ENCODE data around the gene GPR39. TPM values are rescaled to one million over a fixed set of nuclear protein-coding genes. Genes with fewer than 3 reads are reported as not detected.

The GPR39 gene
- total RNA-seq, 1 experiment from 2014 or later: 15.7 TPM

GRCh38 chr2:132437852-132438669 is 21.5 kb downstream of the GPR39 start:
- DNase-seq (ENCODE audit: low read depth): no peak

GRCh38 chr2:132438691-132439090 is 22.1 kb downstream of the GPR39 start:
- in situ Hi-C loops (cut with HindIII; ENCODE audit: low pct_unique_long_range_greater_than_20kb, low sequenced_read_pairs): no loop called here
- DNase-seq (ENCODE audit: low read depth): peak; percentile 91

More at GRCh38 chr2:132437852-132438669, 21.5 kb downstream of the GPR39 start:
- in situ Hi-C loops (cut with HindIII; ENCODE audit: low pct_unique_long_range_greater_than_20kb, low sequenced_read_pairs): no loop called here

- in situ Hi-C loops (cut with HindIII; ENCODE audit: low pct_unique_long_range_greater_than_20kb, low sequenced_read_pairs): no loop called here
- DNase-seq (ENCODE audit: low read depth): peak; percentile 24
Observed at GRCh38 chr2:132439703-132440398, 23.2 kb downstream of the GPR39 start.

GRCh38 chr2:132441051-132441450 is 24.4 kb downstream of the GPR39 start:
- in situ Hi-C loops (cut with HindIII; ENCODE audit: low pct_unique_long_range_greater_than_20kb, low sequenced_read_pairs): no loop called here
- no peak for DNase-seq (ENCODE audit: low read depth)

GRCh38 chr2:132442278-132442677 is 25.7 kb downstream of the GPR39 start:
- no peak for DNase-seq (ENCODE audit: low read depth)
- in situ Hi-C loops (cut with HindIII; ENCODE audit: low pct_unique_long_range_greater_than_20kb, low sequenced_read_pairs): no loop called here

GRCh38 chr2:132443106-132443505 is 26.5 kb downstream of the GPR39 start:
- in situ Hi-C loops (cut with HindIII; ENCODE audit: low pct_unique_long_range_greater_than_20kb, low sequenced_read_pairs): no loop called here
- DNase-seq (ENCODE audit: low read depth): no peak

GRCh38 chr2:132446444-132446843 is 29.8 kb downstream of the GPR39 start:
- DNase-seq (ENCODE audit: low read depth): no peak
- in situ Hi-C loops (cut with HindIII; ENCODE audit: low pct_unique_long_range_greater_than_20kb, low sequenced_read_pairs): no loop called here

GRCh38 chr2:132448331-132448730 is 31.7 kb downstream of the GPR39 start:
- DNase-seq (ENCODE audit: low read depth): no peak
- in situ Hi-C loops (cut with HindIII; ENCODE audit: low pct_unique_long_range_greater_than_20kb, low sequenced_read_pairs): no loop called here

GRCh38 chr2:132448771-132449170 is 32.2 kb downstream of the GPR39 start:
- in situ Hi-C loops (cut with HindIII; ENCODE audit: low pct_unique_long_range_greater_than_20kb, low sequenced_read_pairs): no loop called here
- DNase-seq (ENCODE audit: low read depth): no peak

GRCh38 chr2:132449868-132450267 is 33.3 kb downstream of the GPR39 start:
- no peak for DNase-seq (ENCODE audit: low read depth)
- in situ Hi-C loops (cut with HindIII; ENCODE audit: low pct_unique_long_range_greater_than_20kb, low sequenced_read_pairs): no loop called here

- no peak for DNase-seq (ENCODE audit: low read depth)
- in situ Hi-C loops (cut with HindIII; ENCODE audit: low pct_unique_long_range_greater_than_20kb, low sequenced_read_pairs): no loop called here
Observed at GRCh38 chr2:132460781-132461180, 44.2 kb downstream of the GPR39 start.

GRCh38 chr2:132462236-132462635 is 45.6 kb downstream of the GPR39 start:
- no peak for DNase-seq (ENCODE audit: low read depth)
- in situ Hi-C loops (cut with HindIII; ENCODE audit: low pct_unique_long_range_greater_than_20kb, low sequenced_read_pairs): no loop called here

- no peak for DNase-seq (ENCODE audit: low read depth)
- in situ Hi-C loops (cut with HindIII; ENCODE audit: low pct_unique_long_range_greater_than_20kb, low sequenced_read_pairs): no loop called here
Observed at GRCh38 chr2:132463719-132464118, 47.1 kb downstream of the GPR39 start.

GRCh38 chr2:132465917-132466316 is 49.3 kb downstream of the GPR39 start:
- no peak for DNase-seq (ENCODE audit: low read depth)
- in situ Hi-C loops (cut with HindIII; ENCODE audit: low pct_unique_long_range_greater_than_20kb, low sequenced_read_pairs): no loop called here

- no peak for DNase-seq (ENCODE audit: low read depth)
- in situ Hi-C loops (cut with HindIII; ENCODE audit: low pct_unique_long_range_greater_than_20kb, low sequenced_read_pairs): no loop called here
Observed at GRCh38 chr2:132466428-132467028, 49.9 kb downstream of the GPR39 start.

- in situ Hi-C loops (cut with HindIII; ENCODE audit: low pct_unique_long_range_greater_than_20kb, low sequenced_read_pairs): no loop called here
- DNase-seq (ENCODE audit: low read depth): no peak
Observed at GRCh38 chr2:132468821-132469675, 52.4 kb downstream of the GPR39 start.

- DNase-seq (ENCODE audit: low read depth): no peak
- in situ Hi-C loops (cut with HindIII; ENCODE audit: low pct_unique_long_range_greater_than_20kb, low sequenced_read_pairs): no loop called here
Observed at GRCh38 chr2:132470746-132471145, 54.1 kb downstream of the GPR39 start.

GRCh38 chr2:132473174-132473883 is 56.7 kb downstream of the GPR39 start:
- DNase-seq (ENCODE audit: low read depth): no peak
- in situ Hi-C loops (cut with HindIII; ENCODE audit: low pct_unique_long_range_greater_than_20kb, low sequenced_read_pairs): no loop called here

Measured in Caki2 (cell line).